ENCODE data around the gene ATP1B2.
"Not testable (repeated sequence)": the region's sequence is repeated elsewhere in the genome, so short reads cannot be mapped to it uniquely, and the experiment has no call there.

Gene ATP1B2

DNA sequence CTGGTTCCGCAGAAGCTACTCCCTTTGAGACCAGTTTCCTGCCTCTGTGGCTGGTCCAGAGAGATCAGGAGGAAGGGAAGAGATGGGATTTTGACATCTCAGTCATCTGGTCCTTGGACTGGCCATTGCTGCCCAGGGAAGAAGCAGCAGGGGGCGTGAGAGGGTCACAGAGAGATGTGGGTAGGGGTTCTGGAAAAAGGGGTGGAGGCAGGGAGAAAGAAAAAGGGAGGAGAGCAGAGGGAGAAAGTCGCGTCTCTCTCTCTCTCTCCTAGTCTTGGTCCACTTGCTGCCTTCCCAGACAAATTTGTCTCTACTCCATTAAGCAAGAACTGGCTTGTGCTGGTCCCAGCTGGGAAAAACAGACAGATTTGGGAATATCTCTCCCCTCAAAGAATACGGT lies 16.3 kb upstream of the ATP1B2 start:
- no peak for DNase-seq (ENCODE audit: low spot score)

DNA sequence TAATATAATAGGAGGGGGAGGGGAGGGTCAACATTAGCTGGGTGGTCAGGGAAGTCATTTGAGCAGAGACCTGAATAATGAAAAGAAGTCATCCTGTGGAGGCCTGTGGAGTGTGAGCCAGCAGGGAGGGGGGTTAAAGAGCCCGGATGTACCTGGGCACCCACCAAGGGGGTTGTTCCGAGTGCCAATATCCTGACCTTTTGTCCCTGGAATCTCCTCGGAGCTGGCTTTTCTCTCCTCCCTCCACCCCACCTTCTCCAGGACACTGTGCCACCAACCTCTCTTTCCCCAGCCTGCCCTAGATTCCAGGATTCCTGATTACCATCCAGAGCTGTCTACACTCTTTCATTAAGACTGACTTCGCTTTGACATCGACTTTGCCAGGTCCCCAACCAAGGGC lies 14.6 kb upstream of the ATP1B2 start:
- no peak for DNase-seq (ENCODE audit: low spot score)

DNA sequence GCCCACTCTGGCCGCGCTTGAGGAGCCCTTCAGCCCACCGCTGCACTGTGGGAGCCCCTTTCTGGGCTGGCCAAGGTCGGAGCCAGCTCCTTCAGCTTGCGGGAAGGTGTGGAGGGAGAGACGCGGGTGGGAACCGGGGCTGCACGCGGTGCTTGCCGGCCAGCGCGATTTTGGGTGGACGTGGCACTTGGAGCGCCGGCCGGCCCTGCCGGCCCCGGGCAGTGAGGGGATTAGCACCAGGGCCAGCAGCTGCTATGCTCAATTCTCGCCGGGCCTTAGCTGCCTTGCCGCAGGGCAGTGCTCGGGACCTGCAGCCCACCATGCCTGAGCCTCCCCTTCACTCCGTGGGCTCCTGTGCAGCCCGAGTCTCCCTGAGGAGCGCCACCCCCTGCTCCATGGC lies 9.9 kb upstream of the ATP1B2 start:
- no peak for DNase-seq (ENCODE audit: low spot score)

DNA sequence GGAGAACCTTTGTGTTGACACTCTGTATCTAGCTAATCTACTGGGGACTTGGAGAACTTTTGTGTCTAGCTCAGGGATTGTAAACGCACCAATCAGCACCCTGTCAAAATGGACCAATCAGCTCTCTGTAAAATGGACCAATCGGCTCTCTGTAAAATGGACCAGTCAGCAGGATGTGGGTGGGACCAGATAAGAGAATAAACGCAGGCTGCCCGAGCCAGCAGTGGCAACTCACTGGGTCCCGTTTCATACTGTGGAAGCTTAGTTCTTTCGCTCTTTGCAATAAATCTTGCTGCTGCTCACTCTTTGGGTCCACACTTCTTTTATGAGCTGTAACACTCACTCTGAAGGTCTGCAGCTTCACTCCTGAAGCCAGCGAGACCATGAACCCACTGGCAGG lies 9.1 kb upstream of the ATP1B2 start:
- not testable (repeated sequence) for DNase-seq (ENCODE audit: low spot score)

DNA sequence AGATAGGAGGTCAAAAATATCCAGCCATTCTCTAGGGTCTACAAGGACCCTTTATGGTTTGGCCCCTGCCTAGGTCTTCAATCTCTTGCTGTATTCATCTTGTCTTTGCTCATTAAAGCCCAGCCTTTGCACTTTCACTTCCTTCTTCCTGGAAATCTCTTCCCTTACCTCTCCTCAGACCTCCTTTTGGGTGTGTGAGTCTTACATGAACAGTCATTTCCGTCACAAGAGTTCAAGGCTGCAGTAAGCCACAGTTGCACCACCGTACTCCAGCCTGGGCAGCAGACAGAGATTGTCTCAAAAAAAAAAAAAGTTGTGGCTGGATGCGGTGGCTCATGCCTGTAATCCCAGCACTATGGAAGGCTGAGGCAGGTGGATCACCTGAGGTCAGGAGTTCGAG lies 6.0 kb upstream of the ATP1B2 start:
- DNase-seq (ENCODE audit: low spot score), result no peak

DNA sequence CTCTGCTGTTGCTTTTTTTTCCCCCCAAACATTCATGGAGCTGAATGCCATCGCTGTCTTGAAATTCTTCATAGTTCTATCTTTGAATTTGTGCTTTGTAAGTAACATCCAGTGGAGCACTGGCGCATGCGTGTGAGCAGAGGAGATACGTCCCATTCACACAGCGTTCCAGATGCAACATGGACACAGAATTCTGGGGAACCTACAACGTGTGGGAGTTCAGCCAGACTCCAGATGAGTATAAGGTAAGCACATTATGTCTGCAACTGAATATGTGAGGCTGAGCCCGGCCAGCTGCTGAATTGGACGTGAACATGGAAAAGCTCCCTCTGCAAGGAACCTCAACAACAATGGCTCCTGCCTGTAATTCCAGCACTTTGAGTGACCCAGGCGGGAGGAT lies 4.3 kb upstream of the ATP1B2 start:
- no peak for DNase-seq (ENCODE audit: low spot score)

DNA sequence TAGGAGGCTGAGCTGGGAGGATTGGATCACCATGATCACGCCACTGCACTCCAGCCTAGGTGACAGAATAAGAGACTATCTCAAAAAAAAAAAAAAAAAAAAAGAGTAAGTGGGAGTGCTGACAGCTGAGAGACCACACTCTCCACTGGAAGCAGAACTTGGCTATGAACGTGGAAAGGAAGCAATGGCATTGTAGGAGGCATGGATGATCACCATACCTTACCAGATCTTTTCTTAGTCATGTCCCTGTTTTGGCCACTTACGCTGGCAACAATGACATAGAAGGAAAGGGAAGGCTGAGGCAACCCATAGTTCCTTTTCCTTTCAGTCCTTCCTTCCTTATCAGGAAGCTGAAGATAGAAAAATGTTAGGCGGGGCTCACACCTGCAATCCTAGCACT lies 3.7 kb upstream of the ATP1B2 start:
- no peak for DNase-seq (ENCODE audit: low spot score)

DNA sequence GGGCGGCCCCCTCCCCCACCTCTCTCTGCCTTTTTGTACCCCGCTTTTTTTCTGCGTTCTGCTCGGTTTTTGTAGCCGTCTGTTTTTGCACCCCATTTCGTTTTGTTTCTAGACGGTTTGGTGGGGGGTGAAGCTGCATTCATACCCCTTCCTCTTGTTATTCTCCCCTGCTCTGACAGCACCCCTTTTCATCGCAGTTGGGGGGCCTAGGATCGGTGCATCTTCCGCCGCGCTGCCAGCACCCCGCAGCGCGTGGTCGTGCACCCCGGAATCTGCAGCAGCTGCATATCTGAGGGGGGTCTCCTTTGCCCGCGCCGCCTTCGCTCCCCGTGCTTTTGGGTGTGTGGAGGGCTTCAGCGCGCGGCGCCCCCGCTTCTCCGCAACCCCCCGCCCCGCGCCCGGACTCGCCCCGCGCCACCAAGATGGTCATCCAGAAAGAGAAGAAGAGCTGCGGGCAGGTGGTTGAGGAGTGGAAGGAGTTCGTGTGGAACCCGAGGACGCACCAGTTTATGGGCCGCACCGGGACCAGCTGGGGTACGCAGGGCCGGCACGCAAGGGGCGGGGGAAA lies 455 bp downstream of the ATP1B2 start:
- no peak for DNase-seq (ENCODE audit: low spot score)

DNA sequence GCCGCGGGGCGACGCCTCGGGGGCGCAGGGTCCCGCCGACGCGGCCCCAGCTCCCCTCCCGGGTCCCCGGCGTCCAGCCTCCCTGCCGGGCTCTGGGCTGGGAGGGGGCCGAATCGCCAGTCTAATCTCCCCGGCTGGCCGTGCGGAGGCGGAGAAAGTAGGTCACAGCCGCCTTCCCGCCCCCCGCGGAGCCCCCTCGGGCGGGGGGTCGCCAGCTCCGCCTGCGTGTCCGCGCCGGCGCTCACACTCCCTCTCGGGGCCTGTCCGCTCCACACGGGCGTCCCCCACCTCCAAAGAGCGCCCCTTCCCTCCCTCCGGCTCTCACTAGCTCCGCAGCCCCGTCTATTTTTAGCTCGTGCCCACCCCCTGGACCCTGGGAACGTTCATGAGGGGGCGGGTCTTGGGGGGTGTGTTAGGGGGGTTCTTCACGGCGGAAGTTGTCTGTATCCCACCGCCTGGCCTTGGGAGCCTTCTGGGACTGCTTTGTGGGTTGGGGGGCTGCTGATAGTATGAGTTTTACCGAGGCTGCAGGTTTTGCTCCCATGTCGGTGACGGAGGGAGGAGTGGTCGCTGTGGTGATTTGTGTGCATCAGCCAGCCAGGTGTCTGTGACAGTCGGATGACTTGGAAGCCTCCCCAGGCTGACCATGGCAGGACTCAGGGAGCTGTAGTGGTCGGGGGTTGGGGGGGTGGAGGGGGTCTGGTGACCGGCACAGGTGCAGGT lies 1.1 kb downstream of the ATP1B2 start:
- no peak for DNase-seq (ENCODE audit: low spot score)

DNA sequence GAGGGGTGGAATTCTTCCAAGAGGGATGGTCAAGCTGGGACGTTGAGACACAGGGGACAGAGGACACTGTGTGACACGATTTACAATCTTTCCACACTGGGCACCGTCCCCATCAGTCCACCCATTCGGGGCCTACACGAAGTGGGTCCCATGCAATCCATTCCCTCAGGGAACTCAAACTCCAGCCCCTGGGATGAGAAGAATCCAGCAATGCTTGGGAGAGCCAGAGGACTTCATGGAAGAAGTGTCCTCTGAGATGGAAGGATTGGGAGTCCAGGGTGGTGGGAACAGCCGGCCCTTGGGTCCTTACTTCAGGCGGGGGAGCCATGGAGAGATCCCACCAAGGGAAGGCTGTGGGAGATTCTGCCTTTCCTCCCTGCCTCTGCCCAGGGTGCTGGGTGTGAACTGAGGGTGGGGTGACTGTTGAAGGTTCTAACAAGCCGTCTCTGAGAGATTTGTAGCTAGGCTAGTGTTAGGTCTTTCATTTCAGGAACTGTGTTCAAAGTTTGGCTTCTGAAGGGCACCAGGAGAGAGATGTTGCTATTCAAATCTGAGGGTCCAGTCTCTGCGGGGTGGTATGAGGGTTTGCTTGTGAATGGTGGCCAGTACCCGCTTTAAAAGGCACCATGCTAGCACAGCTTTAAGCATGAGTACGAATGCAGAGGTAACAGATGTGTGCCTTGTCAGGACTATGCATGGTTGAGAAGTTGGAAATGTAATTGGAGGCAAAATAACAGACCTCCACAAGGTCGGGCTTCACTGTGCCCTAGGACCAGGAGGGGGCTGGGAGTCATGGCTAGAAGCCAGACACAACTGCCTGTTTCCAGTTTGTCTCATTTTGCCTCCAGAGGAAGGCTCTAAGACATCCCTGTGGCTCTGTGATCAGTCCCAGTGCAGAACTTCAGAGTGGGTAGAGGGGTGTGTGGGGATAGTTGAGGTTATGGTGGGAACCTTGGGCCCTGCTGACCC lies 1.9 kb downstream of the ATP1B2 start:
- no peak for DNase-seq (ENCODE audit: low spot score)

DNA sequence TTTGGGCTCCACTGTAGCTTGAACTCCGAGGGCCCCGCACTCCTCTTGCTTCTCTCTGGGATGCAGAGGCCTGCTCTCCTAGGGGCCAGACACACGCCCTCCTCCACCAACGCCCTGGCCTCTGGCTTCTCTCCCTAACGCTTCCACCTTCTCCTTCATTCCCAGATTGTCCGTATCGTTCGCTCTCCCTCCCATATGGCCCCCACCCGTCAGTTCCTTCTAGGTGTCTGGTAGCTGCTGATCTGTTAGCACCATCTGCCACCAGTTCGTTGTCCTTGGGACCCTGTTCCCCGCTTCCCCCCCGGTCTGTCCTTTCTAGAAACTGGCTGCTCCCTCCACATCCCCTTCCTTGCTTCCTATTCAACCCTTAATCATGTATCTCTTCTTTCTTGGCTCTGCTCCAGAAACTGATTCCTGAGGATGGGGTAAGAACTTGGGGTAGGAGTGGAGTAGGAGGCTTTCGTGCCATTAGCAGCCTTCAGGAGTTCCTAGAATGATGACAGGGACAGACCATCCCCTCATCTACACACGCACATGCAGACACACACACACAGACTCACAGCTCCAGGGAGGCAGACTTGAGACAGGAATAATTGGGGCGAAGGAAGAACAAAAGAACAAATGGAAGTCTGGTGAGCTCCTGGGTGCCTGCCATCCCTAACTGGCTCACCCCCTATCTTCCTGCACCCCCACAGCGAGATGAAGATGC lies 4.3 kb downstream of the ATP1B2 start:
- no peak for DNase-seq (ENCODE audit: low spot score)

DNA sequence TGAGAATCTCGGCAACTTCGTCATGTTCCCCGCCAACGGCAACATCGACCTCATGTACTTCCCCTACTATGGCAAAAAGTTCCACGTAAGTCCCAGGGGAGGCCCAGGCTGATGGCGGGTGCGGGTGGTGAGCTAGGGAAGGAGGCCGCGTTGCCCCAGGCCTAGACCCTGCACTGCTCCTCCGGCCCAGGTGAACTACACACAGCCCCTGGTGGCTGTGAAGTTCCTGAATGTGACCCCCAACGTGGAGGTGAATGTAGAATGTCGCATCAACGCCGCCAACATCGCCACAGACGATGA lies 4.8 kb downstream of the ATP1B2 start:
- no peak for DNase-seq (ENCODE audit: low spot score)

DNA sequence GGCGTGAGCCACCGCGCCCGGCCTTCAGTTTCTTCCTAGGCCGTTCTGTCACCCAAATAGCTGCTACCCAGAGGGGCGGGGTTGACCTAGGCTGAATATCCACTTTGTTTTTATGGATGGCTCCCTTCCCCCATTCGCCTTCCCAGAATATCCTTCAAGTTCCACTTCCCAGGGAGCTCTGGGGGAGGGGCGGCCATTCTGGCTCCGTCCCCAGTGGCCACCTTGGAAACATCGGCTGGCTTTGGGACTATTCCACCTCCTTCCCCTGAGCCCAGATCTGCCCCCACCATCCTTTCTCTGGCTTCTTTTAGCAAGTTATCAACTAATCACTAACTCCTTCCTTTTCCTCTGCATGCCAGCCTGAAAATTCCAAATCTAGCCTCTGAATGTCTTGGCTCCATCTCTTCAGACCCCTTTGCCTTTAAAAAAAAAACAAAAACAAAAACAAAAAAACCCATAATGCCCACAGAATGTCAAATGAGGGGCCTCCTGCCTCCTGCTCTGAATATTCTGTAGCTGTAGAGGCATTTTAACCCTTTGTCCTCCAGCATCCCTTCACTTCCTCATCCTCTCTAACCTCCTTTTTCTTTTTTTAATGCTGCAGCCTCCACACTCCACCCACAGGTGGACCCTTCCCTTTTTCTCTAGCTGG lies 6.4 kb downstream of the ATP1B2 start:
- no peak for DNase-seq (ENCODE audit: low spot score)

DNA sequence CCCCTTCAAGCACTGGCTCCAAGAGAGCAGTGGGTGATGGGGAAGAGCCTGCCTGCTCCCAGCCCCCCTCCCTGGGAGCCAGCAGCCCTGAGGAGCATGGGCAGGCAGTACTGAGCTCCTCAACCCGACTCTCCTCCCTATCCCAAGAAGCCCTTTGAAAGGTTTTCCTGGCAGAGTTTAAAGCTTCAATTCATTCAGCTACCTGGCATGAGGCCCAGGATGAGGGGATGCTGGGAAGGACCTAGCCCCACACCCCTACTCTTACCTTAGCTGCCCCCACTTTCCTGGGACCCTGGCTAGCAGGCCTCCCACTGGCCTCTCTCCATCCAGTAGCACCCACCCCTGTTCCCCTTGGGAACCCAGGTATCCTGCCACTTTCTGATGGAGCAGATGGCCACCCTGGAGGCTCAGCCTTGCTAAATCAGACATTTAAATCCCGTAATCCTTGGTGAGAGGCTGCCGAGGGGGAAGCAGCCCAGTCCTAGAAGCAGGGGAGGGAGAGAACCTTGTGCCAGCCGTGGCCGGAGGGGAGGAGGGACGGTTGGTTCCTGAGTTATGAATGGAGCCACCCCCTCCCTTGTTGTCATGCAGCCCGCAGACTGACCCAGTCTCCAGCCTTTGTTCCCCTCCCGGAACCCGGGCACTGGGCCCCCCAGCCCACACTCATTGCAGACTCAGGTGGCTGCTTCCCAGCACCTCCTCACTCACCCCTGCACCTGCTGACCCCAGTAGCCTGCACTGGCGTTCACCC lies 17.1 kb downstream of the ATP1B2 start:
- no peak for DNase-seq (ENCODE audit: low spot score)

DNA sequence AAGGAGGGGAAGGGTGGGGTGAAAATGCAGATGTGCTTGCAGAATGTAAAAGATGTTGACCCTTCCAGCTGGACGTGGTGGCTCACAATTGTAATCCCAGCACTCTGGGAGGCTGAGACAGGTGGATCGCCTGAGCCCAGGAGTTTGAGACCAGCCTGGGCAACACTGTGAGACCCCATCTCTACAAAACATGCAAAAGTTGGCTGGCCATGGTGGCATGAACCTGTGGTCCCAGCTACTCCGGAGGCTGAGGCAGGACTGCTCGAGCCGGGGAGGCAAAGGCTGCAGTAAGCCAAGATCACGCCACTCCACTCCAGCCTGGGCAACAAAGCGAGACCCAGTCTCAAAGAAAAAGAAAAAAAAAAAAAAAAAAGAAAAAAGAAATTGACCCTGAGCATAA lies 17.8 kb downstream of the ATP1B2 start:
- no peak for DNase-seq (ENCODE audit: low spot score)

DNA sequence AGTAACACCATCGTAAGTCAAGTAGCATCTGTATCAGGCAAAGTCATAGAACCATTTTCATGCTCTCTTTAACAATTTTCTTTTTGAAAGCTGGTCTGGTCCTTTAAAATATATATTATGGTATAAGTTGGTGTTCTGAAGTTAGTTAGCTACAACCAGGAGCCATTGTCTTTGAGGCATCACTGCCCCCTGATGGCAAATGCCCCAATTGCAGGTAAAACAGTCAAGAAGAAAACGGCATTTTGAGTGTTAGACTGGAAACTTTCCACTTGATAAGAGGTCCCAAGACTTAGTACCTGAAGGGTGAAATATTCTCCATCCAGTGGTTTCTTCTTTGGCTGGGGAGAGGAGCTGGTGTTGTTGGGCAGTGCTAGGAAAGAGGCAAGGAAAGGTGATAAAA lies 22.5 kb downstream of the ATP1B2 start:
- DNase-seq (ENCODE audit: low spot score), result peak; percentile 54

DNA sequence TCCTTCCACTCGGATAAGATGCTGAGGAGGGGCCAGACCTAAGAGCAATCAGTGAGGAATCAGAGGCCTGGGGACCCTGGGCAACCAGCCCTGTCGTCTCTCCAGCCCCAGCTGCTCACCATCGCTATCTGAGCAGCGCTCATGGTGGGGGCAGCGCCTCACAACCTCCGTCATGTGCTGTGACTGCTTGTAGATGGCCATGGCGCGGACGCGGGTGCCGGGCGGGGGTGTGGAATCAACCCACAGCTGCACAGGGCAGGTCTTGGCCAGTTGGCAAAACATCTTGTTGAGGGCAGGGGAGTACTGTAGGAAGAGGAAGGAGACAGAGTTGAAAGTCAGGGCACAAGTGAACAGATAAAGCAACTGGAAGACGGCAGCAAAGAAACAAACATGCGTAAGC lies 24.2 kb downstream of the ATP1B2 start:
- DNase-seq (ENCODE audit: low spot score), result no peak

DNA sequence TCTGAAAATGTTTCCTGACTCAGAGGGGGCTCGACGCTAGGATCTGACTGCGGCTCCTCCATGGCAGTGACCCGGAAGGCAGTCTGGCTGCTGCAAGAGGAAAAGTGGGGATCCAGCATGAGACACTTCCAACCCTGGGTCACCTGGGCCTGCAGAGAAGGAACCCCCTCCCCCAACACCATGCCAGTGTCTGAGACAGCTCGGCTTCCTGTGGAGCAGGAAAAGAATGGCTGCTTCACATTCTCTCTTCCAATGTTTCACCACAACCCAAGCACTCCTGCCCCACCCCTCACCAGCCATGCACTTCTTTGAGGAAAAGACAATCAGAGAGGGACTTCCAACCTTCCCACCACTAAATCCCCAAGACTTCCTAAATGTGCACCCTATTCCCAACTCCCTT lies 25.8 kb downstream of the ATP1B2 start:
- DNase-seq (ENCODE audit: low spot score), result no peak

DNA sequence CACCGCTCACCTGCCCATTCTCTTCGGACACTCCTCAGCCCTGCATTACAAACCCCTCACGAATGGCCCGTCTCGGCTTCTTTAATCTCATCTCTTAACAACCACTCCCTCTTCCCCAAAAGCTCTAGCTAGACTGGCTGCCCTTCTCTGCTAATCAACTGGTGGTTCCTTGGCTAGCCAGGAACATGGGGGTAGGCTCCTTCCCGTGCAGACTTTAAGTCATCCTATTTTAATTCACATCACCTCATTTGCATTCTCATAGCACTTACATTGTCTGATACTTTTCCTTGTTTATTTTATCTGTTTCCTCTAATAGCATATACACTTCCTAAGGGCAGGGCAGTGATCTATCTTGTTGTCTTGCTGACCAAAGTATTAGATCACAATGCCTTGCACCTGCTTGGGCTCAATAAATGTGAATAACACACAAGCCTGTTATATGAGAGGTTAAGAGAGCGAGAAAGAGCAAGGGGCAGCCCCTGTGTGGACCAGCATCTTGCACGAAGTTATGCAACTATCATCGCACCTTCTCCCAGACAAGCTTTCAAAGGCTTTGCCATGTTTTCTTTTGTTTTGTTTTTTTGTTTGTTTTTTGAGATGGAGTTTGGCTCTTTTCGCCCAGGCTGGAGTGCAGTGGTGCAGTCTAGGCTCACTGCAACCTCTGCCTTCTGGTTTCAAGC lies 26.8 kb downstream of the ATP1B2 start:
- no peak for DNase-seq (ENCODE audit: low spot score)

DNA sequence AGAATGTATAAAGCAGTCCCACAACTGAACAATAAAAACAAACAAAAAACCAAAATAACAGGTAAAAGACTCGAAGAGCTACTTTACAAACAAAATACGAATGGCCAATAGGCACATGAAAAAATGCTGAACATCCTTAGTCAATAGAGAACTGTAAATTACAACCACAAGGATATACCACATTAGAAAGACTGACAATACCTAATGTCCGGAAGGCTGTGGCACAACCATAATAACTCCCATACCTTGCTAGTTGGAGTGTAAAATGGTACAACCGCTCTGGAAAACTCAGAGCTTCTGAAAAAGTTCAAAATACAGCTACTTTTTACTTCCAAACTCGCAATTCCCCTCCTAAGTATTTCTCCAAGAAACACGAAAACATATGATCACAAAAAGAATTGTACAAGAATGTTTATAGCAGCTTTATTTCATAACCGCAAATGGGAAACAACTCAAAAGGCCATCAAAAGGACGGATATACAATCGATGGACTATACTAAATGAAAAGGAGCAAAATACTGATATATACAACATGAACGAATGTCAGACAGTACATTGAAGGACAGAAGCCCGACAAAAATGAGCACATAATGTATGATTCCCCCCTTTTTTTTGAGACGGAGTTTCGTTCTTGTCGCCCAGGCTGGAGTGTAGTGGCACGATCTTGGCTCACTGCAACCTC lies 34.3 kb downstream of the ATP1B2 start:
- DNase-seq (ENCODE audit: low spot score), result no peak
